ENCODE data around the gene LTBR. TPM values are rescaled to one million over a fixed set of nuclear protein-coding genes. Genes with fewer than 3 reads are reported as not detected.

LTBR gene
- total and polyA plus RNA-seq, 2 donors (not counting 3 experiments of a cell fraction or from before 2014, with no cell fraction given), result 70.7 to 102 TPM

DNA sequence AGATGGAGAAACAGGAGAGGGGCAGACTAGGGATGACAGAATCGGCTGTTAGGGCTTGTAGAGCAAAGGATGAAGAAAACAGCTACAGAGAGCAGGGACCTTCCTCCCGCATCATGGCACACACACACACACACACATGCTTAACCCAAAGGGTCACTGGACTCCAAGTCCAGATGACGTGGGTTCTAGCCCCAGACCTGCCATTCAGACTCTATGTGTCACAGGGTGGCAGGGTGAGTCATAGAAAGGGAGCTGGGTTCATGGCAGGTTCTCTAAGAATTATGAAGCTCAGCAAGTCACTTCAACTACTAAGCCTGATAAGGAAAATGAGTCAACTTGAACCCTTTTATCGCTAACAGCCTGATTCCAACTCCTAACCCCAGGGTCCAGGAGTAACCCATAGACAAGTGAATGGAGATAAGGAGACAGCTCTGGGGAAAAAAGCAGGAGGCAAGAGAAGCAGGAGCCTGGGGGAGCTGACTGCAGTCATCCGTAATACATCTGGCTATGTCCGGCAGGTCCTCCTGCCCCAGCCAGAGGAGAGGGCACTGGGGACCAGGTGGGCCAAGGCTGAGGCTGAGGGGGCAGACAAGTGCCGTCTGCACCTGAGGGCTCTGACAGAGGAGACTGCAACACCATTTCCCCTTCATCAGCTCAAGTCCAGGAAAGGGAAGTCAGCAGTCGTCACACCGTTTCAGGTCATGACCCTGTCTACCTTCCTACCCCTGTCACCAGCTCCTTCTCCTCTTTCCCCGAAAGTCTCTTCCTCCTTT is 38.5 kb upstream of the LTBR start:
- H3K27ac ChIP-seq (ENCODE audit: insufficient read depth, low read depth, low read length), result peak overlapping the region; percentile 50
- peaks cover 17% of the 10 kb centered on the region for H3K79me2 ChIP-seq (ENCODE audit: control insufficient read depth, insufficient read depth, low read length)
- H3K9me1 ChIP-seq (replicated peaks; ENCODE audit: control insufficient read depth, extremely low read depth, insufficient read depth, low read length), result no peaks in the 10 kb centered on the region
- FAIRE-seq (peak; percentile 97), DNase-seq (ENCODE audit: low read depth, low spot score) (peak; percentile 94)
- H3K27me3 ChIP-seq (ENCODE audit: control insufficient read depth in 2 of 2, insufficient read depth in 2 of 2, low read length in 2 of 2), result no peaks in the 10 kb centered on the region
- CTCF ChIA-PET, result interaction anchor here (0.6 to 4.0 kb wide), 15 partner anchors 9 to 145 kb away, joined by 3 to 37 read pairs (median 5); partner anchors contain the start of gene LTBR
- no peak overlapping the region for H3K4me3 ChIP-seq (replicated peaks in 1 of 3; ENCODE audit: insufficient read depth in 1 of 3, low read depth in 1 of 3, low read length in 3 of 3)
- intact Hi-C loops (cut with micrococcal nuclease), result loop anchor here (1.0 kb wide), 1 partner anchor 9 kb away; no protein-coding TSS in a partner anchor
- H4K20me1 ChIP-seq (replicated peaks; ENCODE audit: control insufficient read depth, extremely low read depth, insufficient read depth, low read length), result no peaks in the 10 kb centered on the region
- no TSS peak for BruUV-seq (replicated peaks)
- H3K36me3 ChIP-seq (ENCODE audit: control insufficient read depth in 2 of 2, extremely low read depth in 1 of 2, insufficient read depth in 2 of 2, low read length in 2 of 2), result no peaks in the 10 kb centered on the region
- no peaks in the 10 kb centered on the region for H3K9me3 ChIP-seq (replicated peaks; ENCODE audit: control insufficient read depth, insufficient read depth, low read length)
- dilution Hi-C loops (cut with MboI; ENCODE audit: extremely low pct_ligation_motif_present, low sequenced_read_pairs), result no loop called here
- TF ChIP-seq POLR2AphosphoS5 (IDR thresholded peaks at IDR 0.05; ENCODE audit: insufficient read depth, low read depth, low read length) (peak; percentile 63), EZH2 (IDR thresholded peaks at IDR 0.05; ENCODE audit: borderline replicate concordance, low read depth, low read length, severe bottlenecking) (no peak), JUN (IDR thresholded peaks at IDR 0.05; ENCODE audit: borderline replicate concordance, insufficient read depth, insufficient read length, low read depth) (peak; percentile 95), GATA2 (IDR thresholded peaks at IDR 0.05; ENCODE audit: insufficient read depth, insufficient read length, low read depth, low read length) (peak; percentile 94), FOS (IDR thresholded peaks at IDR 0.05; ENCODE audit: borderline replicate concordance, insufficient read depth, low read length) (peak; percentile 98)
- TF ChIP-seq, protein P1, sequence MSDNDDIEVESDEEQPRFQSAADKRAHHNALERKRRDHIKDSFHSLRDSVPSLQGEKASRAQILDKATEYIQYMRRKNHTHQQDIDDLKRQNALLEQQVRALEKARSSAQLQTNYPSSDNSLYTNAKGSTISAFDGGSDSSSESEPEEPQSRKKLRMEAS (IDR thresholded peaks at IDR 0.05; ENCODE audit: insufficient read depth, insufficient read length), result no peak
- H3K4me1 ChIP-seq (ENCODE audit: control insufficient read depth, extremely low read depth, insufficient read depth, low read length), result peaks cover 27% of the 10 kb centered on the region
- H3K9ac ChIP-seq (replicated peaks; ENCODE audit: extremely low read depth, insufficient read depth, low read length), result no peak overlapping the region
- POLR2A ChIA-PET, result interaction anchor here (0.7 to 1.4 kb wide), 4 partner anchors 10 to 30 kb away, joined by 3 to 10 read pairs (median 5); partner anchors contain the start of gene SCNN1A
- no peak overlapping the region for H3K4me2 ChIP-seq (ENCODE audit: insufficient read depth, low read length)
- no peak overlapping the region for H2AFZ ChIP-seq (ENCODE audit: low read depth, low read length)

Measured in endothelial cell of umbilical vein (primary cell).